HepG2 (cell line): ENCODE results near the gene TUBA4B. TPM values are rescaled to one million over a fixed set of nuclear protein-coding genes. Genes with fewer than 3 reads are reported as not detected.
A peak's percentile ranks its signal among the peaks of the same experiment; 100 is the strongest.

Experiments
- ATRX ChIP-seq: sonication (generic); formaldehyde crosslinking; IDR thresholded peaks from 2 replicates; pipeline ENCODE4 v1.4.0; 2020; ENCODE audit warnings: missing genetic modification reagents, borderline replicate concordance
- FOXA1 ChIP-seq, 2 experiments: fragments of 450-650 bp in 1 of 2; sonication (generic) in 1 of 2; formaldehyde crosslinking in 1 of 2; IDR thresholded peaks; 2 replicates each; pipeline versions ENCODE4 v1.4.0 to v1.6.1; 2016 to 2020; ENCODE audit warnings: missing genetic modification reagents in 1 of 2
- FOXK1 ChIP-seq: sonication (generic); formaldehyde crosslinking; IDR thresholded peaks from 2 replicates; pipeline ENCODE4 v1.4.0; 2020; ENCODE audit warnings: low read depth, missing genetic modification reagents, borderline replicate concordance
- NCOA5 ChIP-seq: sonication (generic); formaldehyde crosslinking; IDR thresholded peaks from 2 replicates; pipeline ENCODE4 v1.4.0; 2020; ENCODE audit warnings: missing genetic modification reagents
- NFYC ChIP-seq: IDR thresholded peaks from 2 replicates; pipeline ENCODE4 v1.6.1; 2016; ENCODE audit warnings: missing genetic modification reagents, missing compliant biosample characterization
- POLR2AphosphoS5 ChIP-seq: IDR thresholded peaks from 2 replicates; pipeline ENCODE4 v1.6.1; 2012; ENCODE audit warnings: low read depth, low read length
- SUZ12 ChIP-seq: fragments of 150-350 bp; IDR thresholded peaks from 2 replicates; pipeline ENCODE4 v1.6.1; 2014; ENCODE audit warnings: low read depth, low read length
- TAF1 ChIP-seq: sonication (generic); formaldehyde crosslinking; IDR thresholded peaks from 2 replicates; pipeline ENCODE4 v1.4.0; 2020; ENCODE audit warnings: missing genetic modification reagents
- ZBTB44 ChIP-seq: sonication (generic); formaldehyde crosslinking; IDR thresholded peaks from 2 replicates; pipeline ENCODE4 v1.4.0; 2020; ENCODE audit warnings: missing genetic modification reagents
- ZFP82 ChIP-seq: sonication (generic); formaldehyde crosslinking; IDR thresholded peaks from 2 replicates; pipeline ENCODE4 v1.5.1; 2020; ENCODE audit warnings: mild to moderate bottlenecking, missing genetic modification reagents, borderline replicate concordance
- ZNF235 ChIP-seq: sonication (generic); formaldehyde crosslinking; IDR thresholded peaks from 2 replicates; pipeline ENCODE4 v1.8.1; 2023; ENCODE audit warnings: mild to moderate bottlenecking, missing genetic modification reagents, borderline replicate concordance
- ZNF432 ChIP-seq: sonication (generic); formaldehyde crosslinking; IDR thresholded peaks from 2 replicates; pipeline ENCODE4 v1.5.0; 2020; ENCODE audit warnings: missing genetic modification reagents, mild to moderate bottlenecking, borderline replicate concordance
- ZNF550 ChIP-seq: sonication (generic); formaldehyde crosslinking; IDR thresholded peaks from 2 replicates; pipeline ENCODE4 v1.4.0; 2020; ENCODE audit warnings: mild to moderate bottlenecking, missing genetic modification reagents, borderline replicate concordance
- ZNF580 ChIP-seq: IDR thresholded peaks from 2 replicates; pipeline ENCODE4 v1.6.1; 2016; ENCODE audit warnings: low read depth, borderline replicate concordance
- ZNF674 ChIP-seq: sonication (generic); formaldehyde crosslinking; IDR thresholded peaks from 2 replicates; pipeline ENCODE4 v1.5.0; 2020; ENCODE audit warnings: low read depth, mild to moderate bottlenecking, missing genetic modification reagents
- ZNF772 ChIP-seq: sonication (generic); formaldehyde crosslinking; IDR thresholded peaks from 2 replicates; pipeline ENCODE4 v1.5.0; 2020; ENCODE audit warnings: mild to moderate bottlenecking, missing genetic modification reagents
- polyA plus RNA-seq, 8 experiments: library from polyadenylated mRNA; depleted of rRNA in 3 of 8; stranded (reverse) in 7 of 8; unstranded in 1 of 8; fragments of >200 nt; fragmentation: Illumina TruSeq in 4 of 8; extraction: Trizol in 4 of 8; gene quantifications; 2 replicates each; pipeline versions ENCODE4 v1.2.1 to v1.2.3, GENCODE V29; 2011 to 2016; ENCODE audit warnings: low read depth in 4 of 8, missing spikeins in 1 of 8, mixed read lengths in 1 of 8; ENCODE audit not compliant: insufficient read depth in 1 of 8
- total RNA-seq, 5 experiments: library from RNA; depleted of rRNA; stranded (reverse); fragments of >200 nt; fragmentation: Illumina TruSeq; extraction: Trizol; gene quantifications; 2 replicates each; pipeline ENCODE4 v1.2.3, GENCODE V29; 2016; ENCODE audit warnings: low read depth in 1 of 5
- TF ChIP-seq, protein P1 (sequence below): sonication (generic); formaldehyde crosslinking; IDR thresholded peaks from 2 replicates; pipeline ENCODE4 v1.4.0; 2020; ENCODE audit warnings: mild to moderate bottlenecking, missing genetic modification reagents, borderline replicate concordance
- TF ChIP-seq, protein P2 (sequence below): sonication (generic); formaldehyde crosslinking; IDR thresholded peaks from 2 replicates; pipeline ENCODE4 v1.5.0; 2020; ENCODE audit warnings: missing genetic modification reagents
- TF ChIP-seq, protein P3 (sequence below): sonication (generic); formaldehyde crosslinking; IDR thresholded peaks from 2 replicates; pipeline ENCODE4 v1.4.0; 2020; ENCODE audit warnings: missing genetic modification reagents

Gene TUBA4B
- total and polyA plus RNA-seq, 2 of the 13 experiments (the other 11 are each of a cell fraction or from before 2014, with no cell fraction given): 0.18 to 0.22 TPM

DNA sequence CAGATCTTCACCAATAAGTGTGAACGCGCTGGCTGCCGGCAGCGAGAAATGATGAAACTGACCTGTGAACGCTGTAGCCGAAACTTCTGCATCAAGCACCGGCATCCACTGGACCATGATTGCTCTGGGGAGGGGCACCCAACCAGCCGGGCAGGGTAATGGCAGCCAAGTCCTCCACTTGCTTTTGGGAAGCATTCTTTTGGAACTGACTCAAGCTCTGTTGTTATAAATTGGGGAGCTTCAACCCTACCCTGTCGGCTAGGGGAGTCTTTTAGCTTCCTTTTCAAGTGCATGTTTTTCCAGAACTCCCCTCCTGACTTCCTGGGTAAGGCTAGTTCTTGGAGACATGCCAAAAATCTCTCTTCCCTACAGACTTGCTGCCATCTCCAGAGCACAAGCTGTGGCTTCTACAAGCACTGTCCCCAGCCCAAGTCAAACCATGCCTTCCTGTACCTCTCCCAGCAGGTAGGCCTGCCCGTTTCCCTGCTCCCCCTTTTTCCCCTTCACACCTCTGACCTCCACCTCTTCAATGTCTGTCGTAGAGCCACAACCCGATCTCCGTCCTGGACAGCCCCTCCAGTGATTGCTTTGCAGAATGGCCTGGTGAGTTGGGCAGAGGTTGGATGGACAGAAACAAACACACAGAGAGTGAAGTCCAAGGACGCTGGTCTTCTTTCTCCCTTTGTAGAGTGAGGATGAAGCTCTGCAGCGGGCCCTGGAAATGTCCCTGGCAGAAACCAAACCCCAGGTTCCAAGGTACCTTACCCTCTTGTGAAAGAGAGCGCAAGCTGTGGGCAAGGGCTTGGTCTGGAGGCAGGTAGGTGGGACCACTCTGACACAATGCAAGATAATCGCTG is 44.9 kb upstream of the TUBA4B start (continued):
- TF ChIP-seq, protein P1, sequence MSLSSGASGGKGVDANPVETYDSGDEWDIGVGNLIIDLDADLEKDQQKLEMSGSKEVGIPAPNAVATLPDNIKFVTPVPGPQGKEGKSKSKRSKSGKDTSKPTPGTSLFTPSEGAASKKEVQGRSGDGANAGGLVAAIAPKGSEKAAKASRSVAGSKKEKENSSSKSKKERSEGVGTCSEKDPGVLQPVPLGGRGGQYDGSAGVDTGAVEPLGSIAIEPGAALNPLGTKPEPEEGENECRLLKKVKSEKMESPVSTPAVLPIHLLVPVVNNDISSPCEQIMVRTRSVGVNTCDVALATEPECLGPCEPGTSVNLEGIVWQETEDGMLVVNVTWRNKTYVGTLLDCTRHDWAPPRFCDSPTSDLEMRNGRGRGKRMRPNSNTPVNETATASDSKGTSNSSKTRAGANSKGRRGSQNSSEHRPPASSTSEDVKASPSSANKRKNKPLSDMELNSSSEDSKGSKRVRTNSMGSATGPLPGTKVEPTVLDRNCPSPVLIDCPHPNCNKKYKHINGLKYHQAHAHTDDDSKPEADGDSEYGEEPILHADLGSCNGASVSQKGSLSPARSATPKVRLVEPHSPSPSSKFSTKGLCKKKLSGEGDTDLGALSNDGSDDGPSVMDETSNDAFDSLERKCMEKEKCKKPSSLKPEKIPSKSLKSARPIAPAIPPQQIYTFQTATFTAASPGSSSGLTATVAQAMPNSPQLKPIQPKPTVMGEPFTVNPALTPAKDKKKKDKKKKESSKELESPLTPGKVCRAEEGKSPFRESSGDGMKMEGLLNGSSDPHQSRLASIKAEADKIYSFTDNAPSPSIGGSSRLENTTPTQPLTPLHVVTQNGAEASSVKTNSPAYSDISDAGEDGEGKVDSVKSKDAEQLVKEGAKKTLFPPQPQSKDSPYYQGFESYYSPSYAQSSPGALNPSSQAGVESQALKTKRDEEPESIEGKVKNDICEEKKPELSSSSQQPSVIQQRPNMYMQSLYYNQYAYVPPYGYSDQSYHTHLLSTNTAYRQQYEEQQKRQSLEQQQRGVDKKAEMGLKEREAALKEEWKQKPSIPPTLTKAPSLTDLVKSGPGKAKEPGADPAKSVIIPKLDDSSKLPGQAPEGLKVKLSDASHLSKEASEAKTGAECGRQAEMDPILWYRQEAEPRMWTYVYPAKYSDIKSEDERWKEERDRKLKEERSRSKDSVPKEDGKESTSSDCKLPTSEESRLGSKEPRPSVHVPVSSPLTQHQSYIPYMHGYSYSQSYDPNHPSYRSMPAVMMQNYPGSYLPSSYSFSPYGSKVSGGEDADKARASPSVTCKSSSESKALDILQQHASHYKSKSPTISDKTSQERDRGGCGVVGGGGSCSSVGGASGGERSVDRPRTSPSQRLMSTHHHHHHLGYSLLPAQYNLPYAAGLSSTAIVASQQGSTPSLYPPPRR (CRISPR knock-in tag): peak; percentile 62; the same call in 1 of the 2 replicates
- TF ChIP-seq ZNF550 (CRISPR knock-in tag) (no peak), POLR2AphosphoS5 (peak; percentile 82), ZNF580 (CRISPR knock-in tag) (peak; percentile 61; the same call in 1 of the 2 replicates), FOXK1 (CRISPR knock-in tag) (peak; percentile 52; the same call in 1 of the 2 replicates), ZBTB44 (no peak), ZNF235 (CRISPR knock-in tag) (no peak), NFYC (0 out of 2 replicates have a peak, but pooled peaks have one; percentile 24), ATRX (CRISPR knock-in tag) (no peak), ZNF674 (CRISPR knock-in tag) (no peak), TAF1 (peak; percentile 49), ZNF772 (CRISPR knock-in tag) (0 out of 2 replicates have a peak, but pooled peaks have one; percentile 22), ZFP82 (CRISPR knock-in tag) (no peak), SUZ12 (no peak), ZNF432 (no peak), NCOA5 (CRISPR knock-in tag) (no peak), FOXA1 (IDR thresholded peaks at IDR 0.05) (no peak), FOXA1 (CRISPR knock-in tag; IDR thresholded peaks at IDR 0.05) (peak; percentile 52; the same call in 1 of the 2 replicates)
- TF ChIP-seq, protein P2, sequence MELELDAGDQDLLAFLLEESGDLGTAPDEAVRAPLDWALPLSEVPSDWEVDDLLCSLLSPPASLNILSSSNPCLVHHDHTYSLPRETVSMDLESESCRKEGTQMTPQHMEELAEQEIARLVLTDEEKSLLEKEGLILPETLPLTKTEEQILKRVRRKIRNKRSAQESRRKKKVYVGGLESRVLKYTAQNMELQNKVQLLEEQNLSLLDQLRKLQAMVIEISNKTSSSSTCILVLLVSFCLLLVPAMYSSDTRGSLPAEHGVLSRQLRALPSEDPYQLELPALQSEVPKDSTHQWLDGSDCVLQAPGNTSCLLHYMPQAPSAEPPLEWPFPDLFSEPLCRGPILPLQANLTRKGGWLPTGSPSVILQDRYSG (CRISPR knock-in tag): no peak
- TF ChIP-seq, protein P3, sequence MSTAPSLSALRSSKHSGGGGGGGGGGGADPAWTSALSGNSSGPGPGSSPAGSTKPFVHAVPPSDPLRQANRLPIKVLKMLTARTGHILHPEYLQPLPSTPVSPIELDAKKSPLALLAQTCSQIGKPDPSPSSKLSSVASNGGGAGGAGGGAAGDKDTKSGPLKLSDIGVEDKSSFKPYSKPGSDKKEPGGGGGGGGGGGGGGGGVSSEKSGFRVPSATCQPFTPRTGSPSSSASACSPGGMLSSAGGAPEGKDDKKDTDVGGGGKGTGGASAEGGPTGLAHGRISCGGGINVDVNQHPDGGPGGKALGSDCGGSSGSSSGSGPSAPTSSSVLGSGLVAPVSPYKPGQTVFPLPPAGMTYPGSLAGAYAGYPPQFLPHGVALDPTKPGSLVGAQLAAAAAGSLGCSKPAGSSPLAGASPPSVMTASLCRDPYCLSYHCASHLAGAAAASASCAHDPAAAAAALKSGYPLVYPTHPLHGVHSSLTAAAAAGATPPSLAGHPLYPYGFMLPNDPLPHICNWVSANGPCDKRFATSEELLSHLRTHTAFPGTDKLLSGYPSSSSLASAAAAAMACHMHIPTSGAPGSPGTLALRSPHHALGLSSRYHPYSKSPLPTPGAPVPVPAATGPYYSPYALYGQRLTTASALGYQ (CRISPR knock-in tag): peak; percentile 37; the same call in 1 of the 2 replicates
